ENCODE results near the gene MCTP2. TPM values are rescaled to one million over a fixed set of nuclear protein-coding genes. Genes with fewer than 3 reads are reported as not detected.

Gene MCTP2
- total RNA-seq, 1 experiment from 2014 or later = 1.3 TPM

- H3K56ac ChIP-seq (ENCODE audit: insufficient read length, low read depth, low read length) = no peak overlapping the region
- no peak overlapping the region for H2BK120ac ChIP-seq (ENCODE audit: low read depth, low read length, poor library complexity, severe bottlenecking)
- no peak overlapping the region for H3T11ph ChIP-seq (ENCODE audit: low read length)
- no peaks in the 10 kb centered on the region for H3K27me3 ChIP-seq (ENCODE audit: insufficient read depth, low read length)
- H3K18ac ChIP-seq (ENCODE audit: insufficient read length, low read depth, low read length) = no peak overlapping the region
- no peak overlapping the region for H2BK15ac ChIP-seq (ENCODE audit: low read depth, low read length)
- H2AK5ac ChIP-seq (ENCODE audit: insufficient read length, low read length) = no peak overlapping the region
- H3K27ac ChIP-seq (ENCODE audit: insufficient read length, low read depth, low read length) = no peak overlapping the region
- H3K4me3 Mint-ChIP-seq = no peak overlapping the region
- H3K36me3 Mint-ChIP-seq (ENCODE audit: insufficient read depth in 1 of 3, low read depth in 3 of 3) = no peaks in the 10 kb centered on the region
- H3K9ac ChIP-seq (ENCODE audit: extremely low read depth, insufficient read length, low read length) = no peak overlapping the region
- no peak overlapping the region for H4K8ac ChIP-seq (replicated peaks; ENCODE audit: insufficient read length, low read depth, low read length)
- TF ChIP-seq CTCF (conservative IDR thresholded peaks at IDR 0.05) = no peak
- peaks cover 10 to 15% of the 10 kb centered on the region in 2 experiments for H3K4me1 Mint-ChIP-seq
- DNase-seq = no peak
- H3K79me2 ChIP-seq (ENCODE audit: insufficient read depth, low read length) = no peaks in the 10 kb centered on the region
- no peak overlapping the region for H2AFZ ChIP-seq (ENCODE audit: low read length)
- H3K27me3 Mint-ChIP-seq (ENCODE audit: low read depth) = no peaks in the 10 kb centered on the region
- no peak overlapping the region for H3K23ac ChIP-seq (ENCODE audit: insufficient read length, low read depth, low read length)
- H3K4me2 ChIP-seq (ENCODE audit: insufficient read depth, insufficient read length, low read length) = no peak overlapping the region
- no peak overlapping the region for H4K5ac ChIP-seq (ENCODE audit: insufficient read length, low read depth, low read length)
- no peaks in the 10 kb centered on the region for H4K20me1 ChIP-seq (ENCODE audit: control insufficient read depth, insufficient read depth, insufficient read length)
- no peaks in the 10 kb centered on the region for H3K9me3 Mint-ChIP-seq
- no peak overlapping the region for H2BK12ac ChIP-seq (ENCODE audit: insufficient read length, low read depth, low read length)
- no peaks in the 10 kb centered on the region for H3K9me3 ChIP-seq (ENCODE audit: control insufficient read depth, low read depth, low read length)
- no peak overlapping the region for H2BK5ac ChIP-seq (ENCODE audit: insufficient read length, low read length)
- no peaks in the 10 kb centered on the region for H3K79me1 ChIP-seq (ENCODE audit: insufficient read depth, low read depth, low read length, poor library complexity, severe bottlenecking)
- H3K4me1 ChIP-seq (ENCODE audit: insufficient read depth, low read length) = no peaks in the 10 kb centered on the region; the same call in 1 of the 2 replicates
- WGBS (ENCODE audit: extremely low coverage, insufficient read length, low lambda C conversion rate) = no CpG with 5 or more reads among the region's 7 CpGs
- H3K14ac ChIP-seq (ENCODE audit: insufficient read depth, low read length) = no peak overlapping the region
- no peak overlapping the region for H3K27ac Mint-ChIP-seq
- H4K91ac ChIP-seq (ENCODE audit: insufficient read length, low read depth, low read length) = no peak overlapping the region
- no peak overlapping the region for H3K4ac ChIP-seq (ENCODE audit: low read depth, low read length)
- H3K23me2 ChIP-seq (ENCODE audit: insufficient read length, low read depth, low read length, poor library complexity, severe bottlenecking) = no peaks in the 10 kb centered on the region
- H2BK20ac ChIP-seq (ENCODE audit: low read depth, low read length, poor library complexity, severe bottlenecking) = no peak overlapping the region
Observed at GRCh38 chr15:94445566-94446160, 214.3 kb downstream of the MCTP2 start.

Measured in H9 (cell line).